ENCODE data around the gene GRIA1.
"Not testable (repeated sequence)": the region's sequence is repeated elsewhere in the genome, so short reads cannot be mapped to it uniquely, and the experiment has no call there.

GRIA1 gene

DNA sequence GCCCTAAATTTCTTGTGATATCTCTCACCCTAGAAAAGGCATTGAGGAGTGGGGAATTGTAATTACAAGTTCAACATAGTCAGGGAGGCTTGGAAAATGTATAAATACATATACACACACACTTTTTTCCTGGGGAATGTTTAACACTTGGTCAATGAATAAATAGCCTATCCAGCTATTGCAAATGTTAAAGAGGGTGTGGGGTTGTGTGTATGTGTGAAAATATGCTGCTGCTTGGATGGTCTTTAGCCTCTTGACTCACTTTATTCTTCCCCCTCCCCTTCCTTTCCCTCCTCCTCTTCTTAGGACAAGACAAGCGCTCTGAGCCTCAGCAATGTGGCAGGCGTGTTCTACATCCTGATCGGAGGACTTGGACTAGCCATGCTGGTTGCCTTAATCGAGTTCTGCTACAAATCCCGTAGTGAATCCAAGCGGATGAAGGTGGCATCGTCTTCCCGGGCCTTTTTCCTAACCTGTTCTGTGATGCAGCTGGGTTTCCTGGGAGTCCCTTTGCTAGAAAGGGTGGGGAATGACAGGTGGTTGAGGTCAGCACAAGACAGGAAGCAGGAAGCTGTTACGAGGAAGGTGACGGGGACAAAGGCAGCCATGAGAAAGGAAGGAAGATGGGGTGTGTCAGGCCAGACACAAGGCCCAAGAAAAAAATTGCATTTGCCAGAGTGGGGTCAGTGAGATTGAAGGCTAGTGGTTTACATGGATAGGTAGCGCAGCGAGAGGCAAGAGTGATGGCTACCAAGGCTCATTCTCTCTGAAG lies 311.8 kb downstream of the GRIA1 start:
- H3K36me3 ChIP-seq (ENCODE audit: insufficient read depth, low read length): no peaks in the 10 kb centered on the region
- H3K9me3 ChIP-seq (ENCODE audit: control insufficient read depth, insufficient read depth, low read length): no peaks in the 10 kb centered on the region
- no peak overlapping the region for H3K9ac ChIP-seq (ENCODE audit: low read depth, low read length)
- H3K4me1 ChIP-seq (ENCODE audit: insufficient read depth, low read length): no peaks in the 10 kb centered on the region

DNA sequence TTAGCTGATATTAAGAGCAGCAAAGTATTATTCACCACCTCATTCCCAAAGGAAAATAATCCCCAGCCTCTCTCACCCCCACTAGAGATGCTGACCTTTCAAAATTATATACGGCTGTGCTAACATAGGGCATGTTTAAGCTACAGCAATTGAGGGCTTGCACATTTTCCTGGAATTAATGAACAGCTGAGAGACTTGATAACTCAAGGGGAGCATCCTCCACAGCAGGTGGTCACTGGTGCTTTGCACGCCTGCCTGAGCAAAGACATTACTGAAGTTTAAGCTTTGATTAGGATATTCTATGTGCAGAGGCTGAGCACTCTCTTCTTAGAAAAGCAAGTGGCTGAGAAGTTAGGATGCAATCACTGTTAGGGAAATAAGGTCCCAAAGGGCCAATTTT lies 317.3 kb downstream of the GRIA1 start:
- Histone ChIP-seq H3K9ac (ENCODE audit: low read depth, low read length) (no peak overlapping the region), H3K4me1 (ENCODE audit: insufficient read depth, low read length) (no peaks in the 10 kb centered on the region), H3K36me3 (ENCODE audit: insufficient read depth, low read length) (no peaks in the 10 kb centered on the region), H3K9me3 (ENCODE audit: control insufficient read depth, insufficient read depth, low read length) (no peaks in the 10 kb centered on the region)

DNA sequence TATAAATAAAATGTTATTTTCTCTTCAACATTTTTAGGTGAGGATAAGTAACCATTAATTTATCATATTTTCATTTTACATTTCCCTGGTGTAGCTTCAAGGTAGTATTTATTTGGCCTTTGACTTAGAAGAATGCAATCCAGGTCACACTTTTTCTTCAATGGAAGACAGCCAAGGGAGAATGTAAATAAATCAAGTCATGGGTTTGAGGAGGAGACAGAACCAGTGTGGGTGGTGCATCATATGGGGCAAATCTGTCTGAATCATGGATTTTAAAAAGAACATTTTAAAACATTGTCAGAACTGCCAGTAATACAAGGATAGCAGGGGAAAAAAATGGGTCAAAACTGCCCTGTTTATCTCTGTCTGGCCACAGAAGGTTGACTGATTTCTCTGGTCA lies 318.7 kb downstream of the GRIA1 start:
- Histone ChIP-seq H3K9me3 (ENCODE audit: control insufficient read depth, insufficient read depth, low read length) (no peaks in the 10 kb centered on the region), H3K36me3 (ENCODE audit: insufficient read depth, low read length) (no peaks in the 10 kb centered on the region), H3K4me1 (ENCODE audit: insufficient read depth, low read length) (no peaks in the 10 kb centered on the region), H3K9ac (ENCODE audit: low read depth, low read length) (no peak overlapping the region)

DNA sequence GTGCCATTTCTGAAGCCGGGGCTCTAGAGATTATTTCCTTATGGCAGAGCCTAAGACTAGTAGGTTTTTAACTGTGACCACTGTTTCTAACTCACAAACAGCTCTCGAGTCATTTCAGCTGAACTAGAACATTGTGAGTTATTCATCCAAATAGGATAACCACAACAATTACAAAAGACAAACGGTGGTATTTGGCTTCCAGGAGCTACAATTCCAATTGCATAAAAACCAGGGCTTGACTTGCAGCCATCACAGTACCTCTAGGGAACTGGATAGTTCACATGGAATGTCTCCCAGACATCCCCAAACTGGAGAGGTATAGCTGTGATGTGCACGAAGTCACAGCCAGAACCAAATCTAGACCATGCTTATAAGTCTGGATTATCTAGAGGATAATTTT lies 323.4 kb downstream of the GRIA1 start:
- Histone ChIP-seq H3K9ac (ENCODE audit: low read depth, low read length) (no peak overlapping the region), H3K9me3 (ENCODE audit: control insufficient read depth, insufficient read depth, low read length) (no peaks in the 10 kb centered on the region), H3K36me3 (ENCODE audit: insufficient read depth, low read length) (no peaks in the 10 kb centered on the region; the same call in 1 of the 2 replicates), H3K4me1 (ENCODE audit: insufficient read depth, low read length) (no peaks in the 10 kb centered on the region)

DNA sequence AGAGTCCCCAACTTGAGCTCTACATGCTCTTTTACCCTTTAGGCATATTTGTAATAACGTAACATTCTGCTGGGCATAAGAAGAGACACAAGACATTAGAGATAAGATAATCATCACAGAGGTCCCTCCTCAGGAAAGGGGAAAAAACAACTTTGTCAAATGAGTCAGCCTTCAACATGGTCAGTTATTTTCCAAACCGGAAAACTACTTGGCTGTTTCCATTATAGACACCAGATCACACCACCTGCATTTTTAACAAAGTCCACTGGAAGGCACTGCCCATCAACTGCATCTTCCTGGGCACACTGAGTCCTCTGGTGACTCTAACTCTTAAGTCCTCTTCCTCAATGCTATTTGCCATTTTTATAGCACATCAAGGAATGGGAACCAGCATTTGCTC lies 326.4 kb downstream of the GRIA1 start:
- H3K9ac ChIP-seq (ENCODE audit: low read depth, low read length): no peak overlapping the region
- no peaks in the 10 kb centered on the region; the same call in 1 of the 2 replicates for H3K36me3 ChIP-seq (ENCODE audit: insufficient read depth, low read length)
- no peaks in the 10 kb centered on the region for H3K4me1 ChIP-seq (ENCODE audit: insufficient read depth, low read length)
- no peaks in the 10 kb centered on the region for H3K9me3 ChIP-seq (ENCODE audit: control insufficient read depth, insufficient read depth, low read length)

DNA sequence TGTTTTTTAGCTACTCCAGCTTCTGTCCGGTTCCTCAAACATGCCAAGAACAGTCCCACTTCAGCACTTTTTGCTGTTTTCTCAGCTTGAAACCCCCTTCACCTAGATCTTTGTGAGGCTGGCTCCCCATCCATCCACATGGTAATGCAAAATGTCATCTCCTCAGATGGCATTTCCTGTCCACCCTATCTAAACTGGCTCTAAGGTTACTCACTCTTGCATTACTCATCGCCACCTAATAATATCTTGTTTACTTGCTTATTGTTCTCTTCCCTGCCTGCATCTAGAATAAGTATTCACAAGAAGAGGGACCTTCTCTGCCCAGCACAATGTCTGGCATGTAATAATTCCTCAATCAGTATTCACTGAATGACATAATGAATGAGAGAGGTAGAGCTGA lies 328.2 kb downstream of the GRIA1 start:
- Histone ChIP-seq H3K4me1 (ENCODE audit: insufficient read depth, low read length) (no peaks in the 10 kb centered on the region), H3K9ac (ENCODE audit: low read depth, low read length) (no peak overlapping the region), H3K36me3 (ENCODE audit: insufficient read depth, low read length) (no peaks in the 10 kb centered on the region; the same call in 1 of the 2 replicates), H3K9me3 (ENCODE audit: control insufficient read depth, insufficient read depth, low read length) (no peaks in the 10 kb centered on the region)

DNA sequence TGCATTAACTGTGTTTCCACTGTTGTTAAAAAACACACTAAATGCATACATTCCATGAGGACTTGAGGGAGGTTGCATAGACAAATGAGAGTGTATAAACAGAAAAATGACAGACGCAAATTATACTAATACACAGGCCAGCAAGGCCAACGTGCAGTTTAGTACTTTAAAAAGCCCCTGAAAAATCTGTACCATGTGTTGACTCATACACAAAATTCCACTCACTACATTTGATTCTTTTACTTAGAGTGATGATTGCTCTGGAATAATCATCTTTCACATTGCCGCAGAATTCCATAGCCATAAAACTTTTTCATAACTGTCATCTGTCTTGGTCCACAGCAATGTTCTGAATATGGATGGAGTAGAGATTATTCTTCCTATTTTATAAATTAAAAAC lies 332.6 kb downstream of the GRIA1 start:
- no peak overlapping the region for H3K9ac ChIP-seq (ENCODE audit: low read depth, low read length)
- no peaks in the 10 kb centered on the region for H3K9me3 ChIP-seq (ENCODE audit: control insufficient read depth, insufficient read depth, low read length)
- H3K36me3 ChIP-seq (ENCODE audit: insufficient read depth, low read length): no peaks in the 10 kb centered on the region
- H3K4me1 ChIP-seq (ENCODE audit: insufficient read depth, low read length): peaks cover 17% of the 10 kb centered on the region

DNA sequence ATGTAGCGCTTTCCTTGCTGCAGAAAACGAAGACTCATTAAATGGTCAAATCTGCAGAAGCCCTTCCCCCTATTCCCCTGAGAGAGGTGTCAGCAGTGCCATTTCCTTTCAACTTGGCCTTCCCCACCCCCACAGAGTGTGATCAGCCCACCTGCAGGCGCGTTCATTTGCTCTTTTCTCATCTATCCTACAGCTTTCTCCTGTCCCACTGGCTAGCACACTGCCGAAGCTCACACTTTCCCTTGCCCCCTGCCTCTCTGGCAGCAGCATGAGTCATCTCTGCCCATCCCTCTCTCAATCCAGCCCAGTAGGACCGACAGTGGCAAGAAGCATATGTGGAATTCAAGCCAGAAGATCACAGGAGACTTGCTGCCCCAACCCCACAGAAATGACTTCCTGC lies 334.4 kb downstream of the GRIA1 start:
- H3K9ac ChIP-seq (ENCODE audit: low read depth, low read length): no peak overlapping the region
- no peaks in the 10 kb centered on the region for H3K36me3 ChIP-seq (ENCODE audit: insufficient read depth, low read length)
- peaks cover 17% of the 10 kb centered on the region for H3K4me1 ChIP-seq (ENCODE audit: insufficient read depth, low read length)

DNA sequence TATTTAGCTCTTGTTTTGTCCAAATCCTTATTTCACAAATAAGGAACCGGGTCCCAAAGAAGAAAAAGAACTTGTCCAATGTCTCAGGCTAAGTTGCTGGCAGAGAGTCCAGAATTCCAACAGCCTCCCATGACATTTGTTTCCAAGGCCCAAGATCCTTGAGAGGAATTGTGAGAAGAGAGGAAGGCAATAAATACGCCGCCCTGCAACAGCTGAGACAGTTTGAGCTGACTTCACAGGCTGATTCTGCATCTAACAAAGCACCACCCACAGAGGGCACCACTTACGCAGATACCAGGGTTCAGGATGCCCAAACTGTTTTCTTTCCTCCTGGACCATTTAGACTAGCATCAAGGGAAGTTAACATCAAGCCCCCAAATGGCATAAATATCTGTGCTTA lies 336.9 kb downstream of the GRIA1 start:
- no peak overlapping the region for H3K9ac ChIP-seq (ENCODE audit: low read depth, low read length)
- no peaks in the 10 kb centered on the region for H3K9me3 ChIP-seq (ENCODE audit: control insufficient read depth, insufficient read depth, low read length)
- peaks cover 17% of the 10 kb centered on the region for H3K4me1 ChIP-seq (ENCODE audit: insufficient read depth, low read length)
- no peaks in the 10 kb centered on the region for H3K36me3 ChIP-seq (ENCODE audit: insufficient read depth, low read length)

More for the DNA sequence above, 334.4 kb downstream of the GRIA1 start:
- no peaks in the 10 kb centered on the region for H3K9me3 ChIP-seq (ENCODE audit: control insufficient read depth, insufficient read depth, low read length)

DNA sequence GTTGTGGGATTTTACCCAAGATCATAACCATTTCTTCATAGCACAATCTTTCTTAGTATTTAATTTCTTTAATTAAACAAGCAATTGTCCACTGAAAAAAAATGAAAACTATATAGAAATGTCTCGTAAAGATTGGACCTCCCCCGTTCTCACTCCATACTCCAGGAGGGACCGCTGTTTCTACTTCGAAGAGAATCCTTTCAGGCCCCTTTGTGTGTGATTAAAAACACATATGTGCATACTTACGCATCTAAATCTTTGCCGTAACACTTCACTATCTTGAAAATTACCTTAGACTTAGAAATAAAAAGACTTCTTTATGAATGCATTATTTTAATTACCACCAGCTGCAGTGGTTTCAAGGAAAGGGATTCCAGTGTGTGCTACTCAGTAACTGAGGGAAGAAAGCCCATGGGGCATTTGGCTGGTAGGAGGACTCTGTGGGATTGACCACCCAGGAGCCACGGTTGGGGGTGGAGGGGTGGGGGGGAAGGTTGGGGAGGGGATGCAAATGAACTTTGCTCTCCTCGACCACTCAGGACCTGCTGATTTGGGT lies 339.1 kb downstream of the GRIA1 start:
- Histone ChIP-seq H3K36me3 (ENCODE audit: insufficient read depth, low read length) (no peaks in the 10 kb centered on the region), H3K9ac (ENCODE audit: low read depth, low read length) (no peak overlapping the region), H3K9me3 (ENCODE audit: control insufficient read depth, insufficient read depth, low read length) (no peaks in the 10 kb centered on the region), H3K4me1 (ENCODE audit: insufficient read depth, low read length) (peaks cover 9% of the 10 kb centered on the region)

DNA sequence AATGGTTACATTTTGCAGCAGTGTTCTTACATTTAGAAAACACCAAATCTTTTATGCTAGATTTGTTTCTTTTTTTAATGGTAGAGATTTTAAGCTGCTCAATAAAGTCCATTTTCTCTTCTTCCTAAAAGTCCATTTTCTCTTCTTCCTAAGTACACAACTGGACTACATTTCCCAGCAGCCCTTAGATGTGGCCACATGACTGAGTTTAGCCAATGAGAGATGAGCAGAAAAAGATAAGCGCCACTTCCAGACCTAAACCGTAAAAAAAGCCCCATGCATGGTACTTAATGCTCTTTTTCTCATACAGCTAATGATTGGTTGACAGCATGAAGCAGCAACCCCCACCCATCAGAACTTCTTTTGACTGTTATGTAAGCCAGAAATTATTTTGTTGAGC lies 341.5 kb downstream of the GRIA1 start:
- Histone ChIP-seq H3K9me3 (ENCODE audit: control insufficient read depth, insufficient read depth, low read length) (no peaks in the 10 kb centered on the region), H3K9ac (ENCODE audit: low read depth, low read length) (no peak overlapping the region; the same call in 1 of the 2 replicates), H3K36me3 (ENCODE audit: insufficient read depth, low read length) (no peaks in the 10 kb centered on the region), H3K4me1 (ENCODE audit: insufficient read depth, low read length) (no peaks in the 10 kb centered on the region)

DNA sequence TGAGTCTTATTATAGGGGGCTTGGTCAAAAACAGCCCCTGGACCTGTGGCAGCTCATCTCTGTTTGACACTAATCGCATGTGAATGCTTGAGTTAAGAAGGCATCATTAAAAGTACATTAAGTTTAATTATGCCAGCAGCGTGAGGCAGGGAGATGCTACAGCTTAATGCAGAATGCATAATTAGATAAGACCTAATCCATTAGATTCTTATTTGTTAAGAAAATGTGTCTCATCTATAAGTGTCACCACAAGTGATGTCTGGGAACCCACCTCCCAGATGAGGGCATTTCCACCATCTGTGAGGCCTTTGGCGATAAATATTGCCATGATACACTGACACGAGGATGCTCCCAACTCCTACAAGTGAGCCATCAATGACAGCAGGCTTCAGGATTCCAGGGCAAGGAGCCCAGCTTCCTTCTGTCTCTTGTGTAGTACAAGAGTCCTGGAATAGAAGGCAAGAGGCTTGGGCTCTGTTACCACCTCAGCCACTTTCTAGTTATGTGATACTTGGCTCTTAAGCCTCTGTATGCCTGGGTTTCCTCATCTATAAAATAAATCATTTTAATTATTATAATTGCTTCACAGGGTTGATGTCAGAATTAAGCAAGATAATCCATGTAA lies 345.5 kb downstream of the GRIA1 start:
- no peak overlapping the region for H3K9ac ChIP-seq (ENCODE audit: low read depth, low read length)
- no peaks in the 10 kb centered on the region for H3K36me3 ChIP-seq (ENCODE audit: insufficient read depth, low read length)
- H3K4me1 ChIP-seq (ENCODE audit: insufficient read depth, low read length): no peaks in the 10 kb centered on the region
- no peaks in the 10 kb centered on the region for H3K9me3 ChIP-seq (ENCODE audit: control insufficient read depth, insufficient read depth, low read length)

DNA sequence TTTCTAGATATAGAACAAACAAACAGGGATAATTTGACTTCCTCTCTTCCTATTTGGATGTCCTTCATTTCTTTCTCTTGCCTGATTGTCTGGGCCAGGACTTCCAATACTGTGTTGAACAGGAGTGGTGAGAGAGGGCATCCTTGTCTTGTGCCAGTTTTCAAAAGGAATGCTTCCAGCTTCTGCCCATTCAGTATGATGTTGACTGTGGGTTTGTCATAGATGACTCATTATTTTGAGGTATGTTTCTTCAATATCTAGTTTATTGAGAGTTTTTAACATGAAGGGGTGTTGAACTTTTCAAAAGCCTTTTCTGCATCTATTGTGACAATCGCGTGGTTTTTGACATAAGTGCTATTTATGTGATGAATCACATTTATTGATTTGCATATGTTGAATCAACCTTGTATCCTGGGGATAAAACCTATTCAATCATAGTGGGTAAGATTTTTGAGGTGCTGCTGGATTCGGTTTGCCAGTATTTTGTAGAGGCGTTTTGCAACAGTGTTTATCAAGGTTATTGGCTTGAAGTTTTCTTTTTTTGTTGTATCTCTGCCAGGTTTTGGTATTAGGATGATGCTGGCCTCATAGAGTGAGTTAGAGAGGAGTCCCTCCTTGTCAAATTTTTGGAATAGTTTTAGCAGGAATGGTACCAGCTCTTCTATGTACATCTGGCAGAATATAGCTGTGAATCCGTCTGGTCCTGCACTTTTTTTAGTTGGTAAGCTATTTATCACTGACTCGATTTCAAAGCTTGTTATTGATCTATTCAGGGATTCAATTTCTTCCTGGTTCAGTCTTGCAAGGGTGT lies 359.0 kb downstream of the GRIA1 start:
- H3K36me3 ChIP-seq (ENCODE audit: insufficient read depth, low read length); H3K4me1 ChIP-seq (ENCODE audit: insufficient read depth, low read length); H3K9ac ChIP-seq (ENCODE audit: low read depth, low read length); H3K9me3 ChIP-seq (ENCODE audit: control insufficient read depth, insufficient read depth, low read length): not testable (repeated sequence)

DNA sequence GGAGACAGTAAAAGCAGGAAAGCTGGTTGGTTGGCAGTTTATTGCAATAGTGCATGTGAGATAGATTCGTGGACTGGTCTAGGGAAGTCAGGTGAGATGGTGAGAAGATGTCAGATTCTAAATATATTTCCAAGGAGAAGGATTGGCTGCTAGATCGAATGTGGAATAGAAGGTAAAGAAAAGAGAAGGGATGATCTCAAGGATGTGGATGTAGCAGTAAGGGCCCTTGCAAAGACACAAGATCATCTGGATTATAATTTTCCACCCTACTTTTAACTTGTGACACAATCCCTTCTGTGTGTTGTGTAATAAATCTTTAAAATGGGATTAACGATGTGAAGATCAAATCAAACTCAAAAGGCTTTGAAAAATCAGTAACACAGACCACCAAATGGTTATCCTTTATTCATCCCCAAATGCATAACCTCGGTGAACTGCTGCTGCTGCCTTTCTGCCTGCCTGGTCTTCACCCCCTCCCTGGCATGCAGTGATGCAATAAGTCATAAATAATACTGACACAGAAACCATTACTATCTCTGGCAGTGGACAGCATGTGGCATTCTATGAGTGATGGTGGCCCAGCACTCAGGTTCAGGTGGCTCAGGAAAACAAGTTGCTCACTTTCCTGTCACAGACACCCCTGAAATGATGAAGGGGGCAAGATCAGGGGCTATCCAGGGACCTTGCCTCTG lies 369.9 kb downstream of the GRIA1 start:
- no peaks in the 10 kb centered on the region for H3K36me3 ChIP-seq (ENCODE audit: insufficient read depth, low read length)
- H3K4me1 ChIP-seq (ENCODE audit: insufficient read depth, low read length): no peaks in the 10 kb centered on the region
- H3K9me3 ChIP-seq (ENCODE audit: control insufficient read depth, insufficient read depth, low read length): no peaks in the 10 kb centered on the region; the same call in 1 of the 2 replicates
- no peak overlapping the region for H3K9ac ChIP-seq (ENCODE audit: low read depth, low read length)

All from ES-I3 (cell line).